H1 (cell line): ENCODE results near the gene MNAT1. TPM values are rescaled to one million over a fixed set of nuclear protein-coding genes. Genes with fewer than 3 reads are reported as not detected.

ENCODE experiments used
- CHD2 ChIP-seq: IDR thresholded peaks from 2 replicates; pipeline ENCODE4 v1.6.1; 2012; ENCODE audit warnings: low read length, improper control_type of control experiment
- GTF2F1 ChIP-seq: IDR thresholded peaks from 2 replicates; pipeline ENCODE4 v1.6.1; 2012; ENCODE audit warnings: low read depth, low read length, improper control_type of control experiment, borderline replicate concordance
- MAX ChIP-seq: IDR thresholded peaks from 2 replicates; pipeline ENCODE4 v1.6.1; 2012; ENCODE audit warnings: inconsistent platforms
- NANOG ChIP-seq: IDR thresholded peaks from 2 replicates; pipeline ENCODE4 v1.6.1; 2011; ENCODE audit warnings: low read length, low read depth, mild to moderate bottlenecking, inconsistent platforms; ENCODE audit not compliant: insufficient read depth, poor library complexity, severe bottlenecking
- RFX5 ChIP-seq: IDR thresholded peaks from 2 replicates; pipeline ENCODE4 v1.6.1; 2011; ENCODE audit warnings: low read depth, low read length, improper control_type of control experiment, borderline replicate concordance
- SP1 ChIP-seq: IDR thresholded peaks from 2 replicates; pipeline ENCODE4 v1.6.1; 2011; ENCODE audit warnings: low read depth, low read length
- polyA plus RNA-seq, 7 experiments: library from polyadenylated mRNA; depleted of rRNA in 3 of 7; stranded (reverse) in 5 of 7; unstranded in 2 of 7; fragments of >200 nt in 5 of 7; fragments of 200-250 nt in 2 of 7; gene quantifications; 1 replicate in 5 of 7; 2 replicates in 1 of 7; 4 replicates in 1 of 7; pipeline versions ENCODE4 v1.2.1 to v1.2.3, GENCODE V29; 2011 to 2013; ENCODE audit warnings: missing spikeins in 2 of 7, mixed read lengths in 2 of 7
- total RNA-seq: library from RNA; stranded (reverse); fragmentation: NEBNext Ultra II Directional; extraction: Animal tissue kit (Norgen Biotek cat#: 25700); gene quantifications from 2 replicates; pipeline ENCODE4 v1.2.1, GENCODE V29; 2021
- TF ChIP-seq, protein P1 (sequence below): fragments of 300-600 bp; sonication (generic); IDR thresholded peaks from 2 replicates; pipeline ENCODE4 v1.7.1; 2012; ENCODE audit warnings: low read length, moderate library complexity, mild to moderate bottlenecking, inconsistent platforms; ENCODE audit not compliant: insufficient replicate concordance

MNAT1 gene
- total and polyA plus RNA-seq, 2 of the 8 experiments (the other 6 are each of a cell fraction or from before 2014, with no cell fraction given), result 34.7 to 52.1 TPM

DNA sequence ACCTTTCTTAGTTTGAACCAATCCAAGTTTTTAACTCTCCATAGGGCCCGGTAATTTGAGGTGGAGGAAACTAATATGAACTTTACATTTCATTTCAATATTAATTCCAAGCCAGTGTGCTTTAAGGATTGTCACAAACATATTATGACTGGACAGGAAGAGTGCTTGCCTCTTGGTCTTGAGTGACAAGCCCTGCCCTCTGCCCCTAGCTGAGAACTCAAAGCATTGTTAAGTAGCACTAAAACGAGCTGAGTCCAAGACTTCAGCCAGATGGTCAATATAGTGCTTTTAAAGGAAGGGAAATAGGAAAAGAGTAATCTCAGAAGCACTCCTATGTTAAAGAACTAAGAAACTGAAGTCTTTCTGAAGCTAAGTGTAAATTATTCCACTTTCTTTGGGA, 229.2 kb downstream of the MNAT1 start (continued):
- no peak for TF ChIP-seq RFX5
- TF ChIP-seq, protein P1, sequence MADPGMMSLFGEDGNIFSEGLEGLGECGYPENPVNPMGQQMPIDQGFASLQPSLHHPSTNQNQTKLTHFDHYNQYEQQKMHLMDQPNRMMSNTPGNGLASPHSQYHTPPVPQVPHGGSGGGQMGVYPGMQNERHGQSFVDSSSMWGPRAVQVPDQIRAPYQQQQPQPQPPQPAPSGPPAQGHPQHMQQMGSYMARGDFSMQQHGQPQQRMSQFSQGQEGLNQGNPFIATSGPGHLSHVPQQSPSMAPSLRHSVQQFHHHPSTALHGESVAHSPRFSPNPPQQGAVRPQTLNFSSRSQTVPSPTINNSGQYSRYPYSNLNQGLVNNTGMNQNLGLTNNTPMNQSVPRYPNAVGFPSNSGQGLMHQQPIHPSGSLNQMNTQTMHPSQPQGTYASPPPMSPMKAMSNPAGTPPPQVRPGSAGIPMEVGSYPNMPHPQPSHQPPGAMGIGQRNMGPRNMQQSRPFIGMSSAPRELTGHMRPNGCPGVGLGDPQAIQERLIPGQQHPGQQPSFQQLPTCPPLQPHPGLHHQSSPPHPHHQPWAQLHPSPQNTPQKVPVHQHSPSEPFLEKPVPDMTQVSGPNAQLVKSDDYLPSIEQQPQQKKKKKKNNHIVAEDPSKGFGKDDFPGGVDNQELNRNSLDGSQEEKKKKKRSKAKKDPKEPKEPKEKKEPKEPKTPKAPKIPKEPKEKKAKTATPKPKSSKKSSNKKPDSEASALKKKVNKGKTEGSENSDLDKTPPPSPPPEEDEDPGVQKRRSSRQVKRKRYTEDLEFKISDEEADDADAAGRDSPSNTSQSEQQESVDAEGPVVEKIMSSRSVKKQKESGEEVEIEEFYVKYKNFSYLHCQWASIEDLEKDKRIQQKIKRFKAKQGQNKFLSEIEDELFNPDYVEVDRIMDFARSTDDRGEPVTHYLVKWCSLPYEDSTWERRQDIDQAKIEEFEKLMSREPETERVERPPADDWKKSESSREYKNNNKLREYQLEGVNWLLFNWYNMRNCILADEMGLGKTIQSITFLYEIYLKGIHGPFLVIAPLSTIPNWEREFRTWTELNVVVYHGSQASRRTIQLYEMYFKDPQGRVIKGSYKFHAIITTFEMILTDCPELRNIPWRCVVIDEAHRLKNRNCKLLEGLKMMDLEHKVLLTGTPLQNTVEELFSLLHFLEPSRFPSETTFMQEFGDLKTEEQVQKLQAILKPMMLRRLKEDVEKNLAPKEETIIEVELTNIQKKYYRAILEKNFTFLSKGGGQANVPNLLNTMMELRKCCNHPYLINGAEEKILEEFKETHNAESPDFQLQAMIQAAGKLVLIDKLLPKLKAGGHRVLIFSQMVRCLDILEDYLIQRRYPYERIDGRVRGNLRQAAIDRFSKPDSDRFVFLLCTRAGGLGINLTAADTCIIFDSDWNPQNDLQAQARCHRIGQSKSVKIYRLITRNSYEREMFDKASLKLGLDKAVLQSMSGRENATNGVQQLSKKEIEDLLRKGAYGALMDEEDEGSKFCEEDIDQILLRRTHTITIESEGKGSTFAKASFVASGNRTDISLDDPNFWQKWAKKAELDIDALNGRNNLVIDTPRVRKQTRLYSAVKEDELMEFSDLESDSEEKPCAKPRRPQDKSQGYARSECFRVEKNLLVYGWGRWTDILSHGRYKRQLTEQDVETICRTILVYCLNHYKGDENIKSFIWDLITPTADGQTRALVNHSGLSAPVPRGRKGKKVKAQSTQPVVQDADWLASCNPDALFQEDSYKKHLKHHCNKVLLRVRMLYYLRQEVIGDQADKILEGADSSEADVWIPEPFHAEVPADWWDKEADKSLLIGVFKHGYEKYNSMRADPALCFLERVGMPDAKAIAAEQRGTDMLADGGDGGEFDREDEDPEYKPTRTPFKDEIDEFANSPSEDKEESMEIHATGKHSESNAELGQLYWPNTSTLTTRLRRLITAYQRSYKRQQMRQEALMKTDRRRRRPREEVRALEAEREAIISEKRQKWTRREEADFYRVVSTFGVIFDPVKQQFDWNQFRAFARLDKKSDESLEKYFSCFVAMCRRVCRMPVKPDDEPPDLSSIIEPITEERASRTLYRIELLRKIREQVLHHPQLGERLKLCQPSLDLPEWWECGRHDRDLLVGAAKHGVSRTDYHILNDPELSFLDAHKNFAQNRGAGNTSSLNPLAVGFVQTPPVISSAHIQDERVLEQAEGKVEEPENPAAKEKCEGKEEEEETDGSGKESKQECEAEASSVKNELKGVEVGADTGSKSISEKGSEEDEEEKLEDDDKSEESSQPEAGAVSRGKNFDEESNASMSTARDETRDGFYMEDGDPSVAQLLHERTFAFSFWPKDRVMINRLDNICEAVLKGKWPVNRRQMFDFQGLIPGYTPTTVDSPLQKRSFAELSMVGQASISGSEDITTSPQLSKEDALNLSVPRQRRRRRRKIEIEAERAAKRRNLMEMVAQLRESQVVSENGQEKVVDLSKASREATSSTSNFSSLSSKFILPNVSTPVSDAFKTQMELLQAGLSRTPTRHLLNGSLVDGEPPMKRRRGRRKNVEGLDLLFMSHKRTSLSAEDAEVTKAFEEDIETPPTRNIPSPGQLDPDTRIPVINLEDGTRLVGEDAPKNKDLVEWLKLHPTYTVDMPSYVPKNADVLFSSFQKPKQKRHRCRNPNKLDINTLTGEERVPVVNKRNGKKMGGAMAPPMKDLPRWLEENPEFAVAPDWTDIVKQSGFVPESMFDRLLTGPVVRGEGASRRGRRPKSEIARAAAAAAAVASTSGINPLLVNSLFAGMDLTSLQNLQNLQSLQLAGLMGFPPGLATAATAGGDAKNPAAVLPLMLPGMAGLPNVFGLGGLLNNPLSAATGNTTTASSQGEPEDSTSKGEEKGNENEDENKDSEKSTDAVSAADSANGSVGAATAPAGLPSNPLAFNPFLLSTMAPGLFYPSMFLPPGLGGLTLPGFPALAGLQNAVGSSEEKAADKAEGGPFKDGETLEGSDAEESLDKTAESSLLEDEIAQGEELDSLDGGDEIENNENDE, result no peak
- no peak for TF ChIP-seq NANOG
- no peak for TF ChIP-seq SP1
- TF ChIP-seq MAX, result no peak
- TF ChIP-seq GTF2F1, result no peak
- TF ChIP-seq CHD2, result no peak
